ENCODE measurements around the gene QSOX1. TPM values are rescaled to one million over a fixed set of nuclear protein-coding genes. Genes with fewer than 3 reads are reported as not detected.

The QSOX1 gene
- total RNA-seq, 4 donors from 2014 or later, result 104 to 138 (median 107) TPM

- Histone ChIP-seq H3K4me3 (no peak overlapping the region), H3K36me3 (no peaks in the 10 kb centered on the region), H3K9me3 (no peaks in the 10 kb centered on the region), H3K27me3 (peaks cover 0 to 66% (median 6%) of the 10 kb centered on the region in 4 donors), H3K4me1 (no peaks in the 10 kb centered on the region), H3K27ac (replicated peaks in 1 of 4) (no peak overlapping the region)
- WGBS, result 83% methylated on average over 13 of the region's 13 CpGs
- no peak for DNase-seq (ENCODE audit: extremely low spot score)
- TF ChIP-seq EP300 (IDR thresholded peaks at IDR 0.05) (no peak), POLR2AphosphoS5 (IDR thresholded peaks at IDR 0.05) (no peak)
- intact Hi-C loops (cut with DNase I), result loop anchor here (5.0 kb wide), 1 partner anchor 232 kb away; no protein-coding TSS in a partner anchor
Measured at GRCh38 chr1:180249725-180250498, 95.2 kb downstream of the QSOX1 start.

- no peak for DNase-seq (ENCODE audit: extremely low spot score)
- no peak overlapping the region for H3K27ac ChIP-seq (replicated peaks in 1 of 4)
- 100% methylated on average over 1 of the region's 7 CpGs for WGBS
- H3K4me1 ChIP-seq, result no peaks in the 10 kb centered on the region
- H3K4me3 ChIP-seq, result no peak overlapping the region
- TF ChIP-seq EP300 (IDR thresholded peaks at IDR 0.05) (no peak), POLR2A (IDR thresholded peaks at IDR 0.05; ENCODE audit: low read depth) (no peak), CTCF (IDR thresholded peaks at IDR 0.05) (no peak), POLR2AphosphoS5 (IDR thresholded peaks at IDR 0.05) (no peak)
- H3K27me3 ChIP-seq, result peaks cover 0 to 66% (median 9%) of the 10 kb centered on the region in 4 donors
- no peaks in the 10 kb centered on the region for H3K36me3 ChIP-seq
- intact Hi-C loops (cut with DNase I), result loop anchor here (5.0 kb wide), 1 partner anchor 232 kb away; no protein-coding TSS in a partner anchor
- no peaks in the 10 kb centered on the region for H3K9me3 ChIP-seq
Measured at GRCh38 chr1:180250499-180250770, 95.8 kb downstream of the QSOX1 start.

- DNase-seq (ENCODE audit: extremely low spot score), result no peak
- 89% methylated on average over 16 of the region's 16 CpGs for WGBS
- intact Hi-C loops (cut with DNase I), result loop anchor here (5.0 kb wide), 1 partner anchor 231 kb away; no protein-coding TSS in a partner anchor
- Histone ChIP-seq H3K4me1 (no peaks in the 10 kb centered on the region), H3K4me3 (no peak overlapping the region), H3K9me3 (no peaks in the 10 kb centered on the region), H3K27me3 (peaks cover 0 to 66% (median 13%) of the 10 kb centered on the region in 4 donors), H3K27ac (replicated peaks in 1 of 4) (no peak overlapping the region), H3K36me3 (no peaks in the 10 kb centered on the region)
- no peak for TF ChIP-seq POLR2A (IDR thresholded peaks at IDR 0.05; ENCODE audit: low read depth)
- no peak for TF ChIP-seq POLR2AphosphoS5 (IDR thresholded peaks at IDR 0.05)
- TF ChIP-seq EP300 (IDR thresholded peaks at IDR 0.05), result no peak
- no peak for TF ChIP-seq CTCF (IDR thresholded peaks at IDR 0.05)
Measured at GRCh38 chr1:180250883-180251509, 96.3 kb downstream of the QSOX1 start.

- TF ChIP-seq CTCF (IDR thresholded peaks at IDR 0.05) (no peak), POLR2A (IDR thresholded peaks at IDR 0.05; ENCODE audit: low read depth) (no peak), EP300 (IDR thresholded peaks at IDR 0.05) (no peak)
- peaks cover 0 to 74% (median 15%) of the 10 kb centered on the region in 4 donors for H3K27me3 ChIP-seq
- no peaks in the 10 kb centered on the region for H3K9me3 ChIP-seq
- no peak overlapping the region for H3K4me3 ChIP-seq
- H3K27ac ChIP-seq (replicated peaks in 1 of 4), result no peak overlapping the region
- intact Hi-C loops (cut with DNase I), result loop anchor here (5.0 kb wide), 1 partner anchor 231 kb away; no protein-coding TSS in a partner anchor
- 80% methylated on average over 9 of the region's 9 CpGs for WGBS
- DNase-seq (ENCODE audit: extremely low spot score), result no peak
- H3K4me1 ChIP-seq, result no peaks in the 10 kb centered on the region
- no peaks in the 10 kb centered on the region for H3K36me3 ChIP-seq
Measured at GRCh38 chr1:180251526-180252305, 97.0 kb downstream of the QSOX1 start.

Measured in esophagus muscularis mucosa (tissue), 4 donors.